ENCODE results near the gene AHNAK2.

DNA sequence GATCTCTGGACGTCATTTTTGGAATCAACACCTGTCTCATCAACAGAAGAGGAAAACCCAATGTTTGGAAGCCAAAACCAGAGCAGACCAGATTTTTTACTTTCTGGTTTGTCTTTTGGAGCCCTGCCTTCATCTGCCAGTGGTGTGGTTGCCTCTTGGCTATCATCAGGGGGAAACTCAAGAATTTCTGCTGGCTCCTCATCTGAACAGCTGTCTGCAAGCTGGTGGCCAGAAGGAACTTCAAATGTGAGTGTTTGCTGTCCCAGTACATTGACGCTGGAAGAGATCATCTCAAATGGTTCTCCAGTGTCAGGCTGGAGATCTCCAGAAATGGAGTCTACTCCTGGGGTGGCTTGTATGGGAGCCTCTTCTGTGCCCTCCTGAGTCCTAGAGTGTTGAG is 39.7 kb downstream of the AHNAK2 start:
- TF ChIP-seq, protein P1, sequence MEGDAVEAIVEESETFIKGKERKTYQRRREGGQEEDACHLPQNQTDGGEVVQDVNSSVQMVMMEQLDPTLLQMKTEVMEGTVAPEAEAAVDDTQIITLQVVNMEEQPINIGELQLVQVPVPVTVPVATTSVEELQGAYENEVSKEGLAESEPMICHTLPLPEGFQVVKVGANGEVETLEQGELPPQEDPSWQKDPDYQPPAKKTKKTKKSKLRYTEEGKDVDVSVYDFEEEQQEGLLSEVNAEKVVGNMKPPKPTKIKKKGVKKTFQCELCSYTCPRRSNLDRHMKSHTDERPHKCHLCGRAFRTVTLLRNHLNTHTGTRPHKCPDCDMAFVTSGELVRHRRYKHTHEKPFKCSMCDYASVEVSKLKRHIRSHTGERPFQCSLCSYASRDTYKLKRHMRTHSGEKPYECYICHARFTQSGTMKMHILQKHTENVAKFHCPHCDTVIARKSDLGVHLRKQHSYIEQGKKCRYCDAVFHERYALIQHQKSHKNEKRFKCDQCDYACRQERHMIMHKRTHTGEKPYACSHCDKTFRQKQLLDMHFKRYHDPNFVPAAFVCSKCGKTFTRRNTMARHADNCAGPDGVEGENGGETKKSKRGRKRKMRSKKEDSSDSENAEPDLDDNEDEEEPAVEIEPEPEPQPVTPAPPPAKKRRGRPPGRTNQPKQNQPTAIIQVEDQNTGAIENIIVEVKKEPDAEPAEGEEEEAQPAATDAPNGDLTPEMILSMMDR (IDR thresholded peaks at IDR 0.05), result no peak
- TF ChIP-seq POLR2A (IDR thresholded peaks at IDR 0.05), result no peak
